ENCODE measurements around the gene CADM2. TPM values are rescaled to one million over a fixed set of nuclear protein-coding genes. Genes with fewer than 3 reads are reported as not detected.

Gene CADM2
- total RNA-seq, 4 donors from 2014 or later, result 1.7 to 34.7 (median 7.9) TPM

DNA sequence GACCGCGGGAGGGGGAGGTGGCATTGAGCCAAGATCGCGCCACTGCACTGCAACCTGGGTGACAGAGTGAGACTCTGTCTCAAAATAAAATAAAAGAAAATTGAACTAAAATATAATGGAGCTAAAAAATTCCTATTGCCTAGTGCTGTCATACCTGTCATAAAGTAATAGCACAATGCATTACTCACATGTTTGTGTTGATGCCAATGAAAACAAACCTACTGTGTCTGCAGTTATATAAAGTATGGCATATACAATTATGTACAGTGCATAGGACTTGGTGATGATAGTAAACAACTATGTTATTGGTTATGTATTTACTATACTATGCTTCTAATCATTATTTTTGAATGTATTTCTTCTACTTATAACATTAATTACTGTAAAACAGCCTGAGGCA is 411.6 kb downstream of the CADM2 start:
- TF ChIP-seq, protein P1, sequence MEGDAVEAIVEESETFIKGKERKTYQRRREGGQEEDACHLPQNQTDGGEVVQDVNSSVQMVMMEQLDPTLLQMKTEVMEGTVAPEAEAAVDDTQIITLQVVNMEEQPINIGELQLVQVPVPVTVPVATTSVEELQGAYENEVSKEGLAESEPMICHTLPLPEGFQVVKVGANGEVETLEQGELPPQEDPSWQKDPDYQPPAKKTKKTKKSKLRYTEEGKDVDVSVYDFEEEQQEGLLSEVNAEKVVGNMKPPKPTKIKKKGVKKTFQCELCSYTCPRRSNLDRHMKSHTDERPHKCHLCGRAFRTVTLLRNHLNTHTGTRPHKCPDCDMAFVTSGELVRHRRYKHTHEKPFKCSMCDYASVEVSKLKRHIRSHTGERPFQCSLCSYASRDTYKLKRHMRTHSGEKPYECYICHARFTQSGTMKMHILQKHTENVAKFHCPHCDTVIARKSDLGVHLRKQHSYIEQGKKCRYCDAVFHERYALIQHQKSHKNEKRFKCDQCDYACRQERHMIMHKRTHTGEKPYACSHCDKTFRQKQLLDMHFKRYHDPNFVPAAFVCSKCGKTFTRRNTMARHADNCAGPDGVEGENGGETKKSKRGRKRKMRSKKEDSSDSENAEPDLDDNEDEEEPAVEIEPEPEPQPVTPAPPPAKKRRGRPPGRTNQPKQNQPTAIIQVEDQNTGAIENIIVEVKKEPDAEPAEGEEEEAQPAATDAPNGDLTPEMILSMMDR (IDR thresholded peaks at IDR 0.05), result no peak
- DNase-seq (ENCODE audit: low spot score), result no peak
- ATAC-seq (ENCODE audit: low FRiP score), result no peak

DNA sequence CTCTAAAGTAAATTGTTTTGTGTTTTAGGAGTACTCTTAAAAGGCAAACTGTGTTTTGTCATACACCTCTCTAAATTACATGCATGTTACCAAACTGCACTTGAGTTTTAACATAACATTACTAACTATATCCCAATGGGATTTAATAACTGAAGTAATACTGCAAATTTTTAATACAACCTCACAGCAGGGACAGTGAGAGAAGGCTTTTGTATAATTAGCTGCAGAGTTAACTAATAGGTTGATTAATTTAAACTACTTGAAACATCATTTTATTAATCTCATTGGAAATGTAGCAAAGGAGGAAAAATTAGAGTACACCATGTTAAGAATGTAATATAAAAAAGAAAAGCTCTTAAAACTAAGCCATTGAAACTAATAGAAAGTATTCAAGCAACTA is 417.3 kb downstream of the CADM2 start:
- TF ChIP-seq, protein P1 (IDR thresholded peaks at IDR 0.05), result no peak
- DNase-seq (ENCODE audit: low spot score) (no peak), ATAC-seq (ENCODE audit: low FRiP score) (no peak)

DNA sequence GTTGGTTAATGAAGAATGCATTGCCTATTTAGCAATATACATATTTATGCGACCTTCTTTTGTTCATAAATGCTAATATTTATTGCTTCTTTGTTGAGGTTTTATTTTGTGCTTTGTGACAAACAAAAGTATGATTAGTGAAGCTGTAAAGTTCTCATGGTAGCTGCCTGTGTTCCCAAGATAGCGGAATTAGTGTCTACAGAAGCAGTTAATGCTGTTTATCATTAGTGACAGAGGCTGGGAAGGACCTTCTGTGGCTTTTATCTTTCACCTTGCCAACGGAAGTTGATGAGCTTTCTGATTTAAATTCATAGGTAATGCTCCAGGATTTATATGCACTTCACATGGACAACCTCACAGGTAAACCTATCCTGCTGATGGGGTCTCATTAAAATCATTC is 418.3 kb downstream of the CADM2 start:
- TF ChIP-seq, protein P1 (IDR thresholded peaks at IDR 0.05), result no peak
- ATAC-seq (ENCODE audit: low FRiP score) (no peak), DNase-seq (ENCODE audit: low spot score) (no peak)

DNA sequence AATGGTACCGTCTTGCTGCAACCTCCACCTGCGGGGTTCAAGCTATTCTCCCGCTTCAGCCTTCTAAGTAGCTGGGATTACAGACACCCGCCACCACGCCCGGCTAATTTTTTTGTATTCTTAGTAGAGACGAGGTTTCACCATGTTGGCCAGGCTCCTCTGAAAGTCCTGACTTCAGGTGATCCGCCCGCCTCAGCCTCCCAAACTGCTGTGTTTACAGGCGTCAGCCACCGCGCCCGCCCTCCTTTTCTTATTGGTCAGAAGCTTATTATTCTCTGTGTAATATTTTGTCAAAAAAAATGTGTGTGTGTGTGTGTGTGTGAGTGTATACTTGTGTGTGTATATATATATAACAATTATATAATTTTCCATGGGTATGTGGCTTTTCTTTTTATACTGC is 425.6 kb downstream of the CADM2 start:
- TF ChIP-seq, protein P1 (IDR thresholded peaks at IDR 0.05), result no peak
- DNase-seq (ENCODE audit: low spot score), result no peak
- ATAC-seq (ENCODE audit: low FRiP score), result no peak

DNA sequence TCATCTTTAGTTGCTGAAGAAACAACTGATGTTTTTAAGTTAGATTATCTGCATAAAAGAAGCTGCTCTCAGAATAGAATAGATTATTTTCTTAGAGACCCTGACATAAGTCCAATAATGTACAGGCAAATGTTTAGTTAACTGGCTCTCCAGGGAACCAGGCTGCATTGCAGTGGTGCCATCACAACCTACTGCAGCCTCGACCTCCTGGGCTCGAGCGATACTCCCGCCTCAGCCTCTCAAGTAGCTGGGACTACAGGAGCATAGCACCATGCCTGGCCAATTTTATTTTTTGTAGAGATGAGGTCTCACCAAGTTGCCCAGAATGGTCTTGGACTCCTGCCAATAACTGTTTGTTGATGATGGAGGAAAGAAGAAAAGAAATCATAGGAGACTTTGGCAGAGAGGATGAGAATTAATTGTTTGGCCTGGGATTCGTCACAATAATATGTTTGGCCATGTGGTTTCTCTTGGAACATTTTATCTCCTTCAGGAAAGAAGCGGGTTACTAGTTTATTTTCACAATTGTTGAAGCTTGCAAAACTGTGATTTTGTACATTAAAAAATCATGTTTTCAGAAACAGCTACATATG is 429.2 kb downstream of the CADM2 start:
- DNase-seq (ENCODE audit: low spot score), result no peak
- TF ChIP-seq, protein P1 (IDR thresholded peaks at IDR 0.05), result no peak
- no peak for ATAC-seq (ENCODE audit: low FRiP score)

DNA sequence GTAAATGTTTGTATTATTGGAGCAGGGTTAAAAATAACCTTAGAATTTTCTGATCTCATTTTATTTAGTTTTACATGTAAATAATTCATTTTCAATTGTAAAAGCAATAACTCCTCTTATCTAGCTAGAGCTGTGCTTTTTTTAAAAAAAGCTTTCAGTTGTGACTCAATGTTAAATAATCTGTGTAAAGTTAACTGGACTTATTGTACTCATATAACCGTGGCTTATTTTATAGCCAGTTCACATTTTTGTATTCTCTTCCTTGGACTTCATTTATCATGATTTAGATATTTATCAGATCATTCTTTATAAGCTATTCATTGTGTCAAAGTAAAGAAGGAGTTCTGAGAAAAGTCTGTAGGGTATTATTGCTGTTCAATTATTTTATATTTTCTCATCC is 435.6 kb downstream of the CADM2 start:
- DNase-seq (ENCODE audit: low spot score) (no peak), ATAC-seq (ENCODE audit: low FRiP score) (no peak)
- TF ChIP-seq, protein P1 (IDR thresholded peaks at IDR 0.05), result no peak

DNA sequence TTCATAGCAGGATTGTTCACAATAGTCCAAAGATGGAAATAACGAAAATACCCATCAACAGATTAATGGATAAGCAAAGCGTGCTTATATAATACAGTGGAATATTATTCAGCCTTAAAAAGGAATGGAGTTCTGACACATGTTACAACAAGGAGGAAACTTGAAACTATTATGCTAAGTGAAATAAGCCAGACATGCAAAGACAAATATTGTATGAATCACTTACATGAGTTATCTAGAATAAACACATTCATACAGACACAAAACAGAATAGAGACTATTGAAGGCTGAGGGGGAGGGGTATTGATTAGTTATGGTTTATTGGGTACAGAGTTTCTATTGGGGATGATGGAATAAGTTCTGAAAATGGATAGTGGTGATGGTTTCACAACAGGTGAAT is 438.6 kb downstream of the CADM2 start:
- ATAC-seq (ENCODE audit: low FRiP score) (no peak), DNase-seq (ENCODE audit: low spot score) (no peak)
- TF ChIP-seq, protein P1 (IDR thresholded peaks at IDR 0.05), result no peak

Measured in omental fat pad (tissue), 4 donors.